Measurements from ENCODE around the gene FAAP20. TPM values are rescaled to one million over a fixed set of nuclear protein-coding genes. Genes with fewer than 3 reads are reported as not detected.
A peak's percentile ranks its signal among the peaks of the same experiment; 100 is the strongest.

The FAAP20 gene
- total and polyA plus RNA-seq, 2 experiments from 2014 or later, result 34.5 to 122 TPM

- Histone ChIP-seq H3K27me3 (replicated peaks; ENCODE audit: insufficient read depth) (no peaks in the 10 kb centered on the region), H3K27ac (peak overlapping the region; percentile 96), H3K9me3 (ENCODE audit: low read depth) (no peaks in the 10 kb centered on the region), H3K9ac (peak overlapping the region; percentile 97), H3K36me3 (ENCODE audit: low read depth) (no peaks in the 10 kb centered on the region), H3K9me2 (ENCODE audit: insufficient read depth) (no peaks in the 10 kb centered on the region), H2AFZ (no peak overlapping the region), H3K4me3 (peak overlapping the region; percentile 90), H3K79me2 (ENCODE audit: insufficient read depth) (peaks cover 55% of the 10 kb centered on the region), H3K4me1 (ENCODE audit: insufficient read depth) (peaks cover 19% of the 10 kb centered on the region), H3F3A (ENCODE audit: insufficient read depth) (peaks cover 19% of the 10 kb centered on the region), H4K20me1 (ENCODE audit: insufficient read depth) (peaks cover 8% of the 10 kb centered on the region; the same call in 1 of the 2 replicates), H3K4me2 (ENCODE audit: unreplicated experiment) (peak overlapping the region; percentile 93)
- TF ChIP-seq EZH2 (IDR thresholded peaks at IDR 0.05; ENCODE audit: insufficient read depth, poor library complexity, severe bottlenecking) (no peak), EZH2phosphoT487 (IDR thresholded peaks at IDR 0.05; ENCODE audit: insufficient read depth, low read depth) (no peak)
- 0 to 1% methylated on average over 65 to 68 of the region's 77 CpGs for WGBS, 2 experiments (ENCODE audit: low coverage in 1 of 2, low lambda C conversion rate in 2 of 2, missing lambda C conversion rate in 2 of 2)
- in situ Hi-C loops (cut with MboI), result no loop called here
- peak; percentile 81 for DNase-seq
Observed at GRCh38 chr1:2229037-2229864, 34.7 kb upstream of the FAAP20 start.

DNA sequence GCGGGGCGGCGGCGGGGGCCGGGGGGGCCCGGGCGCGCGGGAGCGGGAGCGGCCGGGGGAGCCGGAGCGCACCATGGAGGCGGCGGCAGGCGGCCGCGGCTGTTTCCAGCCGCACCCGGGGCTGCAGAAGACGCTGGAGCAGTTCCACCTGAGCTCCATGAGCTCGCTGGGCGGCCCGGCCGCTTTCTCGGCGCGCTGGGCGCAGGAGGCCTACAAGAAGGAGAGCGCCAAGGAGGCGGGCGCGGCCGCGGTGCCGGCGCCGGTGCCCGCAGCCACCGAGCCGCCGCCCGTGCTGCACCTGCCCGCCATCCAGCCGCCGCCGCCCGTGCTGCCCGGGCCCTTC, 34.1 kb upstream of the FAAP20 start:
- H3K36me3 ChIP-seq (ENCODE audit: low read depth), result no peaks in the 10 kb centered on the region
- no peaks in the 10 kb centered on the region for H3K9me3 ChIP-seq (ENCODE audit: low read depth)
- peaks cover 49% of the 10 kb centered on the region for H3K79me2 ChIP-seq (ENCODE audit: insufficient read depth)
- in situ Hi-C loops (cut with MboI), result no loop called here
- peaks cover 19% of the 10 kb centered on the region for H3F3A ChIP-seq (ENCODE audit: insufficient read depth)
- H3K27ac ChIP-seq, result peak overlapping the region; percentile 96
- no peaks in the 10 kb centered on the region for H3K9me2 ChIP-seq (ENCODE audit: insufficient read depth)
- no peaks in the 10 kb centered on the region for H3K27me3 ChIP-seq (replicated peaks; ENCODE audit: insufficient read depth)
- peak overlapping the region; percentile 93 for H3K4me2 ChIP-seq (ENCODE audit: unreplicated experiment)
- peak; percentile 70 for DNase-seq
- no peak for TF ChIP-seq EZH2 (IDR thresholded peaks at IDR 0.05; ENCODE audit: insufficient read depth, poor library complexity, severe bottlenecking)
- no peak for TF ChIP-seq EZH2phosphoT487 (IDR thresholded peaks at IDR 0.05; ENCODE audit: insufficient read depth, low read depth)
- peaks cover 13% of the 10 kb centered on the region for H3K4me1 ChIP-seq (ENCODE audit: insufficient read depth)
- H3K4me3 ChIP-seq, result peak overlapping the region; percentile 90
- no peak overlapping the region for H2AFZ ChIP-seq
- H4K20me1 ChIP-seq (ENCODE audit: insufficient read depth), result peaks cover 8% of the 10 kb centered on the region; the same call in 1 of the 2 replicates
- 0 to 2% methylated on average over 10 to 29 of the region's 50 CpGs for WGBS, 2 experiments (ENCODE audit: low coverage in 1 of 2, low lambda C conversion rate in 2 of 2, missing lambda C conversion rate in 2 of 2)
- peak overlapping the region; percentile 97 for H3K9ac ChIP-seq

- H3K4me2 ChIP-seq (ENCODE audit: unreplicated experiment), result peak within 1 kb of the TSS; percentile 93
- H3F3A ChIP-seq (ENCODE audit: insufficient read depth), result peaks cover 16% of the 10 kb centered on the region
- in situ Hi-C loops (cut with MboI), result no loop called here
- H3K4me1 ChIP-seq (ENCODE audit: insufficient read depth), result peaks cover 8% of the 10 kb centered on the region
- TF ChIP-seq EZH2 (IDR thresholded peaks at IDR 0.05; ENCODE audit: insufficient read depth, poor library complexity, severe bottlenecking) (no peak), EZH2phosphoT487 (IDR thresholded peaks at IDR 0.05; ENCODE audit: insufficient read depth, low read depth) (no peak)
- H3K9ac ChIP-seq, result peak within 1 kb of the TSS; percentile 97
- H3K9me3 ChIP-seq (ENCODE audit: low read depth), result no peaks in the 10 kb centered on the region
- H4K20me1 ChIP-seq (ENCODE audit: insufficient read depth), result peaks cover 5% of the 10 kb centered on the region; the same call in 1 of the 2 replicates
- no peak within 1 kb of the TSS for H2AFZ ChIP-seq
- H3K27me3 ChIP-seq (replicated peaks; ENCODE audit: insufficient read depth), result no peaks in the 10 kb centered on the region
- peak within 1 kb of the TSS; percentile 90 for H3K4me3 ChIP-seq
- no peak for DNase-seq
- peaks cover 44% of the 10 kb centered on the region for H3K79me2 ChIP-seq (ENCODE audit: insufficient read depth)
- H3K9me2 ChIP-seq (ENCODE audit: insufficient read depth), result no peaks in the 10 kb centered on the region
- peak within 1 kb of the TSS; percentile 96 for H3K27ac ChIP-seq
- no peaks in the 10 kb centered on the region for H3K36me3 ChIP-seq (ENCODE audit: low read depth)
- 1% methylated on average over 38 of the region's 100 CpGs; no CpG with 5 or more reads in 1 of the 2 experiments for WGBS, 2 experiments (ENCODE audit: low coverage in 1 of 2, low lambda C conversion rate in 2 of 2, missing lambda C conversion rate in 2 of 2)
Observed at GRCh38 chr1:2228157-2228594, 33.6 kb upstream of the FAAP20 start, which contains the start of gene SKI. SKI (plus strand) TSS chr1:2228319; CDS start chr1:2228767, 448 bp downstream.

GRCh38 chr1:2227346-2228156, 33.0 kb upstream of the FAAP20 start:
- in situ Hi-C loops (cut with MboI), result no loop called here
- Histone ChIP-seq H3K9me3 (ENCODE audit: low read depth) (no peaks in the 10 kb centered on the region), H3K4me2 (ENCODE audit: unreplicated experiment) (peak overlapping the region; percentile 62), H3K9me2 (ENCODE audit: insufficient read depth) (no peaks in the 10 kb centered on the region), H3K36me3 (ENCODE audit: low read depth) (no peaks in the 10 kb centered on the region), H3K27me3 (replicated peaks; ENCODE audit: insufficient read depth) (no peaks in the 10 kb centered on the region), H2AFZ (no peak overlapping the region), H3K4me1 (ENCODE audit: insufficient read depth) (peaks cover 3% of the 10 kb centered on the region; the same call in 1 of the 2 replicates), H3K4me3 (peak overlapping the region; percentile 80), H3K79me2 (ENCODE audit: insufficient read depth) (peaks cover 38% of the 10 kb centered on the region), H3F3A (ENCODE audit: insufficient read depth) (peaks cover 11% of the 10 kb centered on the region), H4K20me1 (ENCODE audit: insufficient read depth) (peaks cover 5% of the 10 kb centered on the region; the same call in 1 of the 2 replicates), H3K9ac (peak overlapping the region; percentile 97), H3K27ac (peak overlapping the region; percentile 86)
- no peak for TF ChIP-seq EZH2phosphoT487 (IDR thresholded peaks at IDR 0.05; ENCODE audit: insufficient read depth, low read depth)
- TF ChIP-seq EZH2 (IDR thresholded peaks at IDR 0.05; ENCODE audit: insufficient read depth, poor library complexity, severe bottlenecking), result no peak
- peak; percentile 99 for DNase-seq
- 1% methylated on average over 39 to 67 of the region's 129 CpGs for WGBS, 2 experiments (ENCODE audit: low coverage in 1 of 2, low lambda C conversion rate in 2 of 2, missing lambda C conversion rate in 2 of 2)
